GM18508 (cell line): ENCODE results near the gene DHX38.
"Not testable (repeated sequence)": the region's sequence is repeated elsewhere in the genome, so short reads cannot be mapped to it uniquely, and the experiment has no call there.

Source experiments
- ATAC-seq: cut with Tn5 transposase; IDR thresholded peaks from one replicate; pipeline ENCODE4 v1.9.1; 2021; ENCODE audit warnings: moderate number of reproducible peaks; ENCODE audit not compliant: insufficient read depth, unreplicated experiment

Gene DHX38

DNA sequence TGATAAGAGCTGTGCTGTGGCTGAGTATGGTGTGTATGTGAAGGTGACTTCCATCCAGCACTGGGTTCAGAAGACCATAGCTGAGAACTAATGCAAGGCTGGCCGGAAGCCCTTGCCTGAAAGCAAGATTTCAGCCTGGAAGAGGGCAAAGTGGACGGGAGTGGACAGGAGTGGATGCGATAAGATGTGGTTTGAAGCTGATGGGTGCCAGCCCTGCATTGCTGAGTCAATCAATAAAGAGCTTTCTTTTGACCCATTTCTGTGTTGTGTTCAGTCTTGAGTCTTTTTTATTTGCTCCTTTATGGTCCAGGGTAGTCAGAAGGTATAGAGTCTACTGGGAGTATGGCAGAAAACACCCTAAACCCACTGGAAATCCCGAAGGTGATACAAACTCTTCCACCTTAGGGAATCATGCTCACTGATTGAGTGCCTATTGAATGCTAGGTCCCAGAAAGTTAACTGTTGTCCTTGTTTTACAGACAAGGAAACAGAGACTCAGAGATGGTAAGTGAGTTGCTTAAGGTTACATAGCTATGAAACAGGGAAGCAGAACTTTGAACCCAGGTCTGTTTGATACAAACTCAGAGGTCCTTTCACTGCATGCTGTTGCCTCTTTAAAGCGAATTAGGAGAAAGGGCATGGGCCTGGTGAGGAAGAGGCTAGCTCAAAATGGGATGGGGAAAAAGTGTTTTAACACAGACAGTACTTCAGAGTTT, 16.5 kb upstream of the DHX38 start:
- not testable (repeated sequence) for ATAC-seq

DNA sequence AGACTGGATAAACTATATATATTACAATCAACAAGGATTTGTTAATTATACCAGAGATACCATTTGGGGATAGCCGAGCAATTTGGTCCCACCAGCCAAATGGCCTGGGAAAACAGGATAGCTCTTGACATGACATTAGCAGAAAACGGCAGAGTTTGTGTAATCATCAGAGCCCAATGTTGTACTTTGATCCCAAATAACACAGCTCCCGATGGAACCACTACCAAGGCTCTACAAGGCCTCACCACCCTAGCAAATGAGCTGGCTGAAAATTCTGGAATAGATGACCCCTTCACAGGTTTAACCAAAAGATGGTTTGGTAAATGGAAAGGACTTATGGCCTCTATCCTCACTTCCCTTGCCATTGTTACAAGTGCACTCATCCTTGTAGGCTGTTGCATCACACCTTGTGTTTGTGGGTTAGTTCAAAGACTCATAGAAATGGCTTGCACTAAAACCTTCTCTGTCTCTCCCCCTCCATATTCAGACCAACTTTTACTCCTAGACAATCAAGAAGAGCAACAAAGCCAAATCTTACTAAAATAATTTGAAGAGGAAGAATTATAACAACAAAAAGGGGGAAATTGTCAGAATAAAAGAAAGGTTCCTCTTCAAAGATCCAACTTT, 9.8 kb upstream of the DHX38 start:
- ATAC-seq, result no peak

DNA sequence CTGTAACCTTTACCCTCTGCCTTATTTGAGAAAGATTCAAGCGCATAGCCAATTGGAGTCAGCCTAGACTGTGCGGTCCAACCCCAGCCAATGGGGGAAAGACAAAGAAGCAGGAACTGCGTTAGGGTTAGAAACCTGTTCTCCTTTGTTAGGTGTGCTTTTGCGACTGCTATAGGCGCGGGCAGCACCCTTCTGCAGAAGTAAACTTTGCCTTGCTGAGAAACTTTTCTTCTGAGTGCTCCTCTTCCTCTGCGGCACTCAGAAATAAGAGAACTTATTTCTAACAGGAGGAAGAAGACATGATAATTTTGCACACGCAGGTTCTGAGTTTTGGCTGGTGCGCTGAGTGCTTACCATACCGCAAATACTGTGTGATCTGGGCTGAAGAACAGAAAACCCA, 9.2 kb upstream of the DHX38 start:
- ATAC-seq, result no peak

DNA sequence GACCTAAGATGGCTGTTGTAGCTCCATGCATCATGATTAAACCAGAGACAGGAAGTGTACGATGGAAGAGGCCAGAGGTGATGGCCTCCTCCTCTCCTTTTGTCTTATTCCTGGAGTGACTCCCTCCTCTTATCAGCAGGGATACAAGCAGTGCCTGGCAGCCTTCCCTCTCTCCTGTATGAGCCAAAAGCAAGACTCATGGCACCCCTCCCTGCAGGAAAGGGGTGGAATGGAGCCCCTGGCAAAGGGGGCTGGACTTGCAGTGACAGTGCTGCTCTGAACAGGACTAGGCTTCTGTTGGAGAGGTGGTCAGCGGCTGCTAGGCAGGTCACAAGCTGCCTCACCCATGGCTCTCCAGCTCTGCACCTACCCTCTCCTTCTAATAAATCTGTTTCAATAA, 8.6 kb upstream of the DHX38 start:
- no peak for ATAC-seq

DNA sequence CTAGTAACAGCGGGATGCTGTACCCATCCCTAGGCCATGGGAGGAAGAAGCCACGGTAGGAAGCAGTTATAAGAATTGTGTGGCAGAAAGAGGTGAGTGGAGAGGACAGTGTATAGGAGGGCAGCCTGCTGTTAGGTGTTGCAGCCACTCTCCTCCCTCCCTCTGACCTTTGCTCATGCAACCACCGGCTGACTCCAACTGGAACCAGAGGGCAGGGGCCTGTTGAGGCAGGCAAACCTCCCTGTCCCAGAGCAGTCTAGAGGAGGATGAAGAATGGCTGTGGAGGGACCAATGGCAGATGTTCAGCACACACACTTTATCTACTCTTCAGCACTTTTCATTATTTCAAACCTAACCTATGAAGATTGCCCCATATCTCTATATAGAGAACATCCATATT, 2.4 kb upstream of the DHX38 start:
- ATAC-seq, result no peak

DNA sequence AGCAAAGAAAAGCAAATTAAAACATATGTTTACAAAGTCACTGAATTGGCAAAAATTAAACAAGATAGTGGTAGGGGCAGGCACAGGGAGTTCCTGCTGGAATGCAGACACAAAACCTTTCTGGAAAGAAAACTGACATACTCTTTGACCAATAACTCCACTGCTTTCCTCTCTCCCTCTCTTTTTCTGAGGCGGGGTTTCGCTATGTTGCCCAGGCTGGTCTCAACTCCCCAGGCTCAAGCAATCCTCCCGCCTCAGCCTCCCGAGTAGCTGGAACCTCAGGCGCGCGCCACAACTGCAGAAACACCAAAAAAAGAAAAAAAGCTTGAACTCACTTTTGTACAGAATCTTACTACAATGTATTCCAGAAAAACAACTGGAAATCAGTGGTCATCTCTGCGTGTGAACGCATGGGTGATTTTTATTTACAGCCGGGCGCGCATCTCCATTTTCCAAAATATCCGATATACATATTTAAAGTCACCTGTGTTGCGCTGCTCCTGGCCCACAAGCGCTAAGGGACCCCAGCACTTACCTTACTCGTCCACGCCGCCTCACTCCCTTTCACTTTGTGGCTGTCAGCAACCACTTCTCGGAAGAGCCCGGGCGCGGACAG, 707 bp upstream of the DHX38 start:
- ATAC-seq, result no peak

DNA sequence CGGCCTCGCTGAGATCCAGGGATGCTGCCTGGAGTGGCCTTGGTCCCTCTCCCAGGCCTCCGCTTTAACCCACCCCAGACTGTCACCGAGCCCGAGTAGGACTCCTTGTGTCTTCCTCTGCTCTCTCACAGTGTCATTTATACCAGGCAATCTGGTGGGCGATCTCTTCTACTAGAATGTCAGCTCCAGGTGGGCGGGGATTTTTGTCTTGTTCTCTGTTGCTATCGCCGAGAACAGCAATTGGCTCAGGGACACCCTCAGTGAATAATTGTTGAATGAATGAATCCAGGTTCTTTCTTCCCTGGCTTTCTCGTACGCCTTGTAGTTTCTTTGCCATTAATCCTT, 591 bp downstream of the DHX38 start:
- ATAC-seq, result no peak

DNA sequence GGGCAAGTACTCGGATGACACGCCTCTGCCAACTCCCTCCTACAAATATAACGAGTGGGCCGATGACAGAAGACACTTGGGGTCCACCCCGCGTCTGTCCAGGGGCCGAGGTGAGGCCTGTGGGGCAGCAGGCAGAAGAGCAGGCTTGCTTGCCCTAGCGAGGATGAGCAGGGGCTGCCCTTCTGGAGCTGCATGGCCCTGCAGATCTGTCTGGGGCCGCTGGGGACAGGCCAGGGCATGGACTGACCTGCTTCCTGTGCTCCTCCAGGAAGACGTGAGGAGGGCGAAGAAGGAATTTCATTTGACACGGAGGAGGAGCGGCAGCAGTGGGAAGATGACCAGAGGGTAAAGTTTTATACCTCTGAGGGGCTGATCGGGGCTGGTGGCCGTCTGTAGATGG, 5.3 kb downstream of the DHX38 start:
- ATAC-seq, result no peak

DNA sequence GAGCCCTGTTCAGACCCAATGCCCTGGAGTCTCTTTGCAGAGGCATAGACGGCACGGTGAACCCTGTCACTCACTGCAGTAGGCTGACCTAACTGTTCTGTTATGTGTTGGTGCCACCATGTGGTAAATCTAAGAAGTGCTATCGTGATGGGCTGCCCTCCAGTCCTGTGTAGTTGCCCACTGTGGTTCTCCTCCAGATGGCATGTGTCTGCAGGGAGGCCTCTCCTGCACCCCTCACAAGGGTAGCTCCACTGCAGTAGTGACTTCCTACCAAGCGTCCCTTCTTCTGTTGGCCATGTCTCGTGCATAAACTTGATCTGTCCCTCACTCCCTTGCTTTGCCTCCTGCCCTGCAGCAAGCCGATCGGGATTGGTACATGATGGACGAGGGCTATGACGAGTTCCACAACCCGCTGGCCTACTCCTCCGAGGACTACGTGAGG, 5.8 kb downstream of the DHX38 start:
- ATAC-seq, result no peak

DNA sequence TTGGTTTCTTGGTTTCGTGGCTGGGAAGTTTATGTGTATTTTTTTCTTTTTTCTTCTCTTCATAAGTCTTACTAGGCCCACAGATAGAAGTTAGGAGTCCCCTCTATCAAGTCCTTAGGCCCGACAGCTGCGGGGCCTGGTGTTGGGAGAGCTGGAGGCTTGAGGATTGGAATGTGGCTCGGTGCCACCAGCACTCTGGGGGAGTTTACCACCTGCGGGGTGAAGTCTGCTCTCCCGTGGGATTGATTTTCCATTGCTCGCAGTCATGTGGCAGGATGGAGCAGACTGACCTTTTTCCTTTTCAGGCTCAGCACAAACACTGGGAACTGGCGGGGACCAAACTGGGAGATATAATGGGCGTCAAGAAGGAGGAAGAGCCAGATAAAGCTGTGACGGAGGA, 7.5 kb downstream of the DHX38 start:
- ATAC-seq, result no peak

DNA sequence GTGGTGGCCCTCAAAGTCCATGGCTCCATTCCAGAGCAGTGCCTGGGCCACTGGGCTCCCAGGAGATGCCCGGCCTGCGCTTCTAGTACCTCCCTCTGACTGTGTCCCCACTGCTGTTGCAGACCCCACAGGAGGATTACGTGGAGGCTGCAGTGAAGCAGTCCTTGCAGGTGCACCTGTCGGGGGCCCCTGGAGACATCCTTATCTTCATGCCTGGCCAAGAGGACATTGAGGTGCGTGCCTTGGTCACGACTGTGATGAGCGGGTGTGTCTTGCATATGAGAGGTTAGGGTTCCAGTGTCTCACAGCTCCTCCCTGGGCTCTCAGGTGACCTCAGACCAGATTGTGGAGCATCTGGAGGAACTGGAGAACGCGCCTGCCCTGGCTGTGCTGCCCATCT, 11.3 kb downstream of the DHX38 start:
- ATAC-seq, result no peak

DNA sequence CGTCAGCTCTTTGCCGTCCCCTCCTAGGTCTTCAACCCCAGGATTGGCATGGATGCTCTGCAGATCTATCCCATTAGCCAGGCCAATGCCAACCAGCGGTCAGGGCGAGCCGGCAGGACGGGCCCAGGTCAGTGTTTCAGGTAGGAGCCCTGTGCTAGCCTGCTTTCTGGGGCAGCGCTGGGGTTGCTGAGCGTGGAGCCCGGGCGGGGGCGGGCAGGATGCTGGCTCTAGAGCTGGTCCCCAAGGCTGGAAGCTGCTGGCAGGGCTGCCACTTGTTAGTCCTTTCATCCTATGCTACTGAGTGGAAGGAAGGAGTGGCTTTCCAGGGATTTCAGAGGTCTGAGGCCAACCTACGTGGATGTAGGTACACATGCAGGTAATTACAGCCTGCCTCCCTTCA, 12.3 kb downstream of the DHX38 start:
- no peak for ATAC-seq

DNA sequence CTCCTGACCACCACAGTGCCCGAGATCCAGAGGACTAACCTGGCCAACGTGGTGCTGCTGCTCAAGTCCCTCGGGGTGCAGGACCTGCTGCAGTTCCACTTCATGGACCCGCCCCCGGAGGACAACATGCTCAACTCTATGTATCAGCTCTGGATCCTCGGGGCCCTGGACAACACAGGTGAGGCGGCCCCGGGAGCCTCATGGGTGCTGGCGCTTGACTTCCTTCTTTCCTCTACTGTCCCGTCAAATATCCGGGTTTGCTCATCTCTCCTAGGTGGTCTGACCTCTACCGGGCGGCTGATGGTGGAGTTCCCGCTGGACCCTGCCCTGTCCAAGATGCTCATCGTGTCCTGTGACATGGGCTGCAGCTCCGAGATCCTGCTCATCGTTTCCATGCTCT, 13.7 kb downstream of the DHX38 start:
- ATAC-seq, result no peak

DNA sequence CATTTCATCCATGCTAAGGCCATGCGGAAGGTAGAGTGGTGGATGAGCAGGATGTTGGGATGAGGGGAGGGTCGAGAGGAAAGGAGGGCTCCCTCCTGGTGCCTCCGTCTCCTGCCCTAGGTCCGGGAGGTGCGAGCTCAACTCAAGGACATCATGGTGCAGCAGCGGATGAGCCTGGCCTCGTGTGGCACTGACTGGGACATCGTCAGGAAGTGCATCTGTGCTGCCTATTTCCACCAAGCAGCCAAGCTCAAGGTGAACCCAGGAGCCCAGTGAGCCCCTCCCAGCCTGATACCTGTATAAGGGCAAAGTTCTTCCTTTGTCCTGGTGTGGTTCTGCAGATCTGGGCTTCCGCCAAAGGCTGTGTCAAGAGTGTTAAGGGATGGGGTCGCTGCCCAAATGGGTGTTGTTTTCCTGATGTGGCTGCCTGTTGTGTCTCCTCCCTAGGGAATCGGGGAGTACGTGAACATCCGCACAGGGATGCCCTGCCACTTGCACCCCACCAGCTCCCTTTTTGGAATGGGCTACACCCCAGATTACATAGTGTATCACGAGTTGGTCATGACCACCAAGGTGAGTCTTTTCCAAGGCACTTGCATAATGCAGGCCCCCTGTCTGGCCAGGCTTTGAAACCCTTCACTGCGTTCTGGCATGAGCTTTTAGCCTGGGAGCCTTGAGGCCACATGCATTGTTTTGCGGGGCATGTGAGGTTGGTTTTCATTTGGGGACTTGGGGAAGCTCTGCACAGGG, 14.9 kb downstream of the DHX38 start:
- ATAC-seq, result no peak

DNA sequence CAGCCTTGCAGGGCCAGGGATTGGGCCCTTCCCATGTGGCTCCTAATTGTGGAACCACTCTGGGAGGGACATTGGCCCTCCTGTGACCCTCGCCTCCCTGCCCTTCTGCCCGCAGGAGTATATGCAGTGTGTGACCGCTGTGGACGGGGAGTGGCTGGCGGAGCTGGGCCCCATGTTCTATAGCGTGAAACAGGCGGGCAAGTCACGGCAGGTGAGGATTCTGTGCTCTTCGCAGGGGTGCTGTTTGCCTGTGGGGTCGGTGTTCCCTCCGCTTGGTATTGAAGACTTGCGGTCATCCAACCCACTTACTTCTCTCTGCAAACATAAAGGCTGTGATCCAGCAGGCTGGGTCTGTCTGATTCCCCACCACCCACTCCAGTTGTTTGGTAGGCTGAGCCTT, 15.7 kb downstream of the DHX38 start:
- ATAC-seq, result no peak

DNA sequence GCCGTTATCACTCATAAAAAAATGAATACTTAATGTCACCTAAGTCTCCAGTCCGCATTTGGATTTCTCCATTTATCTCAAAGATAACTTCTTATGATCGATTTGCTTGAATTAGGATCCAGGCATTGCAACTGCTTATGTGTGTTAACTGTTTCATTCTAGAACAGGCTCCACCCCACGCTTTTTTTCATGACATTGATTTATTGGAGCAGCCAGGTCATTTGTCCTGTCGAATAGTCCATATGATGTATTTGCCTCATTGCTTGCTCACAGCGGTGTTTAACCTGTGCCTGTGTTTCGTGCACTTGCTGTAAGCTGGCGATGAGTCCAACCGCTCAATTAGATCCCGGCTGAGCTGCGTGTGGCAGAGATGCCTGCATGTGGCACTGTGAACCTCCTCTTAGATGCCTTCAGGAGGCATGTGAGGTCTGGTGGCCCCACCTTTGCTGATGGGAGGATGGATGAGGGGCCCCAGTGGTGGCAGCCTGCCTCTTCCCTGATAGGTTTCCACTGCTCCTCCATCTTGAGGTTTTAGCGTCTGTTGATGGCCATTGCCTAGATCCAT, 16.4 kb downstream of the DHX38 start:
- no peak for ATAC-seq

DNA sequence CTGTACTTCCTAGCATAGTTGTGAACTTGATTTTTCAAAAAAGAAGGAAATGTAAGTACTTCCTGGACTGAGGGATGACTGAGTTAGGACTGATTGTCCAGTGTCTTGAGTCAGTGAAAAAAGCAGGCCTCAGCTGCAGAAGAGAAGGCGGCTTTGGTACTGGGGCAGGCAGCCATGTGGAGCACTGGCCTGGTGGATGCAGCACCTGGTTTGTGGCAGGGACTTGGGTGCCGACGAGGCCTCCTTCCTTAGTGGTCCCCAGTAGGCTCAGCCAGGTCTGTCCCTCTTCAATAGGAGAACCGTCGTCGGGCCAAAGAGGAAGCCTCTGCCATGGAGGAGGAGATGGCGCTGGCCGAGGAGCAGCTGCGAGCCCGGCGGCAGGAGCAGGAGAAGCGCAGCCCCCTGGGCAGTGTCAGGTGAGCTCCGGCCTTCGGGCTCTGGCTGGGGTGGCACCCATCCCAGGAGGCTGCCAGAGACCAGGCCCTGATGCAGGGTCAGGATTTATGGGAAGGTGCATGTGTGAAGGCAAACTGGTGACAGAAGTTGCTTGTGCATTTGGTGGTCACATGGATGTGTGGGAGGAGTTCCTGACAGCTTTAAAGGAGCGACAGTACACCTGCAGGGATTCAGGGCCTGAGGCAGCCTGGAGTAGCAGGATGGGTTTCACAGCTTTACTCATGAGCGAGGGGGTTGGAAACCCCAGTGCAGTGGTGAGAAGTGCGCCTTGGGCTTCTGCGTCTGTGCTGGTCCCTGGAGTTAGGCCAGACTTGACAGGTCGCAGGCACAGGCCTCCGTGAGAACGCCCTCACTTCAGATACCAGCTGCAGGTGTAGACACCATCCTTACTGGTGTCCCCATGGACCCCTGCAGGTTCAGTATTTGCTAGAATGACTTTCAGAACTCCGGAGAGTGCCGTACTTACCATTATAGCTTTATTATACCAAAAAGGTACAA, 17.3 kb downstream of the DHX38 start:
- ATAC-seq, result no peak

DNA sequence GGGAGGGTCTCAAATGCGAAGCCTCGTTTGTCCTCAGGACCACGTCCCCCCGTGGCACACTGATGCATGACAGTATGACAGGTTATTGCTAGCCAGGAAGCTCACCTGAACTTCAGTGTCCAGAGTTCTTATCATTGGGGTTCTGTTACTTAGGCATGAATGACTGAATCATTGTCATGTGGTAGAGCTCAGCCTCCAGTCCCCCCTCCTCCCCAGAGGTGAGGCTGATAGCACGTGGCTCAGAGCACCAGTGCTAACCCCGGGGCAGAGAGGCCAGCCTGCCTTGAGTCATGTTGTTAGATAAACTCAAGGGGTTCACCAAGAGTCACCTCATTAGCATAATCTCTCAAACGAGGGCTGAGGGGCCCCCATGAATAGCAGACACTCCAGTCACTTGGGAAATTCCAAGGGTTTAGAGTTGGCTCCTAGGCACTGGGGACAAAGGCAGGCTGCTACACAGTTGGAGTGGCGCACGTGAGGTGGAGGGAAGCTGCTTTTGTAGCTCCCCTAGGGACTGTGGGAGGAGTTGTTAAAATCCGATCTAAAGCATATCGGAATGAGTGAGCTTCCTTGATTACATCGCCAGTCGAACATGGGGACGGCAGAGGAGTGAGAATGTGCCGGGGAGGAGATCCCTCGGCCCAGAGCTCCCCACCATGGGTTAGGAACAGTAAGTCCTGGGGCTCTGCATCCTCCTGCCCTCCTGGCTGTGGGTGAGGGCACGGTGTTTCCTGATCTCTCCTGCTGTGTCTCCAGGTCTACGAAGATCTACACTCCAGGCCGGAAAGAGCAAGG, 18.2 kb downstream of the DHX38 start:
- ATAC-seq, result no peak

DNA sequence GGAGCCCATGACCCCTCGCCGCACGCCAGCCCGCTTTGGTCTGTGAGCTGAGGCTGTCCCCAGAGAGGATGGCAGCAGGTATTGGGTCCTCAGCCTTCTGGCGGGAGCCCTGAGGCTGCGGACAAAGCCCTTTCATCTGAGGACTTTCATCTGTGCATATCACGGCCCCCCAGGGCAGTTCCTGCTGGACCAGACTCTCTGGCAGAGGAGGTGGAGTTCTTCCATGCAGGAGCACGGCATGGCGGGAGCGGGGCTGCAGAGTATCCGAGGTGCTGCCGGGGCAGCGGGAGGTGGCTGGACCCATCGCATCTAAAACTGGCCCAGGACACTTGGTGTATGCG, 18.8 kb downstream of the DHX38 start:
- ATAC-seq, result no peak
